Measurements from ENCODE around the gene SGF29.
"Not testable (repeated sequence)": the region's sequence is repeated elsewhere in the genome, so short reads cannot be mapped to it uniquely, and the experiment has no call there.

DNA sequence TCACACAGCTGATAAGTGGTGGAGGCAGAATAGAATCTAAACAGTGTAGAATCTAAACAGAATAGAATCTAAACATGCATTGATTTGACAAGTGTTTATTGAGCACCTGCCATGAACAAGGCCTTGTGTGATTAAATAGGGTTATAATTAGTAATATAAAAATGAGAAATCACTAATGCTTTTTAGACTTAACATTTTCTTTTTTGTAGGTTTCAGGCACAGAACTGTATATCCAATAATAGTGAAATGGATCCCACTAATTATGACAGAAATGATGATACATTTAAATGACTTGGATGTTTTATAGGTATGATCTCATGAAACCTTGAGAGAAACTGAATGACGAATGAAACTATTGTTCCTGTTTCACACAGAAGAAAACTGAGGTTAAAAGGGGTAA lies 84.0 kb downstream of the SGF29 start, which contains the start of gene NPIPB8:
- TF ChIP-seq EZH2 (IDR thresholded peaks at IDR 0.05; ENCODE audit: low read length, unreplicated experiment); EZH2phosphoT487 (IDR thresholded peaks at IDR 0.05; ENCODE audit: borderline replicate concordance, low read length): not testable (repeated sequence)
- TF ChIP-seq, protein P1, sequence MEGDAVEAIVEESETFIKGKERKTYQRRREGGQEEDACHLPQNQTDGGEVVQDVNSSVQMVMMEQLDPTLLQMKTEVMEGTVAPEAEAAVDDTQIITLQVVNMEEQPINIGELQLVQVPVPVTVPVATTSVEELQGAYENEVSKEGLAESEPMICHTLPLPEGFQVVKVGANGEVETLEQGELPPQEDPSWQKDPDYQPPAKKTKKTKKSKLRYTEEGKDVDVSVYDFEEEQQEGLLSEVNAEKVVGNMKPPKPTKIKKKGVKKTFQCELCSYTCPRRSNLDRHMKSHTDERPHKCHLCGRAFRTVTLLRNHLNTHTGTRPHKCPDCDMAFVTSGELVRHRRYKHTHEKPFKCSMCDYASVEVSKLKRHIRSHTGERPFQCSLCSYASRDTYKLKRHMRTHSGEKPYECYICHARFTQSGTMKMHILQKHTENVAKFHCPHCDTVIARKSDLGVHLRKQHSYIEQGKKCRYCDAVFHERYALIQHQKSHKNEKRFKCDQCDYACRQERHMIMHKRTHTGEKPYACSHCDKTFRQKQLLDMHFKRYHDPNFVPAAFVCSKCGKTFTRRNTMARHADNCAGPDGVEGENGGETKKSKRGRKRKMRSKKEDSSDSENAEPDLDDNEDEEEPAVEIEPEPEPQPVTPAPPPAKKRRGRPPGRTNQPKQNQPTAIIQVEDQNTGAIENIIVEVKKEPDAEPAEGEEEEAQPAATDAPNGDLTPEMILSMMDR (conservative IDR thresholded peaks at IDR 0.05; ENCODE audit: low read depth, low read length), result not testable (repeated sequence)
